Bone marrow (tissue), 2 donors: Measurements from ENCODE around the gene CENPW.
A peak's percentile ranks its signal among the peaks of the same experiment; 100 is the strongest.

Experiments used
- DNase-seq, 2 donors: peaks; one replicate each; lab custom pipeline; 2025; lab: John Stamatoyannopoulos, UW

Gene CENPW

GRCh38 chr6:126339796-126340609 is at the start of gene CENPW:
Gene CENPW, plus strand, starts transcription at chr6:126340115. Its CDS starts 159 bp downstream, at chr6:126340274.
- DNase-seq, result peak; percentile 47 to 69

- no peak for DNase-seq
These were observed 45.9 kb upstream of the CENPW start for GRCh38 chr6:126293891-126294524.

- DNase-seq, result no peak
These were observed 39.8 kb upstream of the CENPW start for GRCh38 chr6:126300126-126300525.

- no peak for DNase-seq
These were observed 39.2 kb upstream of the CENPW start for GRCh38 chr6:126300735-126301134.

GRCh38 chr6:126302191-126302590 is 37.7 kb upstream of the CENPW start:
- no peak for DNase-seq

GRCh38 chr6:126307849-126308248 is 32.1 kb upstream of the CENPW start:
- DNase-seq, result no peak

- DNase-seq, result no peak
These were observed 31.6 kb upstream of the CENPW start for GRCh38 chr6:126308362-126308761.

GRCh38 chr6:126312013-126312665 is 27.8 kb upstream of the CENPW start:
- no peak for DNase-seq

- no peak for DNase-seq
These were observed 26.0 kb upstream of the CENPW start for GRCh38 chr6:126313941-126314340.

GRCh38 chr6:126318797-126319196 is 21.1 kb upstream of the CENPW start:
- DNase-seq, result no peak

- no peak for DNase-seq
These were observed 6.2 kb upstream of the CENPW start for GRCh38 chr6:126333729-126334128.

GRCh38 chr6:126335210-126335609 is 4.7 kb upstream of the CENPW start:
- DNase-seq, result no peak

GRCh38 chr6:126337323-126337722 is 2.6 kb upstream of the CENPW start:
- DNase-seq, result no peak

- no peak for DNase-seq
These were observed 1.2 kb downstream of the CENPW start for GRCh38 chr6:126341126-126341525.

- no peak for DNase-seq
These were observed 4.3 kb downstream of the CENPW start for GRCh38 chr6:126344181-126344580.

GRCh38 chr6:126351960-126352359 is 12.0 kb downstream of the CENPW start:
- no peak for DNase-seq

- no peak for DNase-seq
These were observed 12.6 kb downstream of the CENPW start for GRCh38 chr6:126352514-126352913.

- DNase-seq, result no peak
These were observed 16.6 kb downstream of the CENPW start for GRCh38 chr6:126356526-126356925.

GRCh38 chr6:126359936-126360537 is 20.1 kb downstream of the CENPW start:
- no peak for DNase-seq

- DNase-seq, result no peak
These were observed 22.0 kb downstream of the CENPW start for GRCh38 chr6:126361832-126362440.

- no peak for DNase-seq
These were observed 27.9 kb downstream of the CENPW start for GRCh38 chr6:126367849-126368248.

GRCh38 chr6:126372626-126373025 is 32.7 kb downstream of the CENPW start:
- DNase-seq, result no peak
